GM19468 (cell line): Measurements from ENCODE around the gene FAM236D.
"Not testable (repeated sequence)": the region's sequence is repeated elsewhere in the genome, so short reads cannot be mapped to it uniquely, and the experiment has no call there.

Source experiments
- ATAC-seq: cut with Tn5 transposase; IDR thresholded peaks from one replicate; pipeline ENCODE4 v1.9.1; 2021; ENCODE audit warnings: mild to moderate bottlenecking, moderate library complexity, moderate number of reproducible peaks; ENCODE audit not compliant: unreplicated experiment; ENCODE audit errors: extremely low read depth

FAM236D gene

DNA sequence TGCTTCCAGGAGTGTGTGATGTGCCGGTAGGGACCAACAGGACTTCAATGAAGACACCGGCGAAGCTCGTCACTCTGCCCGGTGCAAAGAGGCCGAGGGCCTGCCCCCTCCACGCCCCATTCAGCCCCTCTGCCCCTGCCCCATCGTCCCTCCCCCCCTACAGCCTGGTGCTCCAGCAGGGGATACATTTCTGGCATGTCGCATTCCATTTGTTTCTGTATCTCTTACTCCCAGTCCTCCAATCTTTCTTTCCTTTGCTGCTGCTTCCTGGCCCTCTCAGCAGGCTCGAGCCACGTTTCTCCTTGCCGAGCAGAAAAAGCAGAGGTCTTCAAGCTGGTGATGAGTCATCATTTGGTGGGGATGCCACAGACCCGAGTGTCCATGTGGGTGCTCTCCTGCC lies at the start of gene FAM236D:
FAM236D (minus strand) TSS at position 101 of the 400 bp plus-strand sequence; CDS start at position 1, 100 bp downstream.
- ATAC-seq: not testable (repeated sequence)

DNA sequence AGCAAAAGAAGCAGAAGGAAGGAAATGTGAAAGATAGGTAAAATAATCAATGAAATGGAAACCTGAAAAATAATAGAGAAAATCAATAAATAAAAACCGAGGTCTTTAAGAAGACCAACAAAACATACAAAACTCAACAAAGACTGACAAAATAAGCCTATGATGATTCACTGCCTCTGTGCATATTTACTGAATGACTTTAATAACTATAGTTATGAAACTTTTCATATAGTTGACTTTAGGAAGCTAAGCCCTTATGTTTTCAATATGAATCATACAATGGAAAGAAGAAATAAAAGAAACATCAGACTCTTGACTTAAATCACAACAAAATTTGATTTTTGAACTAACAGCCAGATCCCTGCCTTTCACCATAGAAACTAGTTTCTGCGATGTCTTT lies 29.5 kb upstream of the FAM236D start:
- ATAC-seq: not testable (repeated sequence)

DNA sequence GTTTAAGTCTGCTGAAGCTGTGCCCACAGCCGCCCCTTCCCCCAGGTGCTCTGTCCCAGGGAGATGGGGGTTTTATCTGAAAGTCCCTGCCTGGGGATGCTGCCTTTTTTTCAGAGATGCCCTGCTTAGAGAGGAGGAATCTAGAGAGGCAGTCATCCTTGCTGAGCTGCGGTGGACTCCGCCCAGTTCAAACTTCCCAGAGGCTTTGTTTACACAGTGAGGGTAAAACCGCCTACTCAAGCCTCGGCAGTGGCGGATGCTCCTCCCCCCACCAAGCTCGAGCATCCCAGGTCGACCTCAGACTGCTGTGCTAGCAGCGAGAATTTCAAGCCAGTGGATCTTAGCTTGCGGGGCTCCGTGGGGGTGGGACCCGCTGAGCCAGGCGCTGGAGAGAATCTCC lies 22.7 kb upstream of the FAM236D start:
- not testable (repeated sequence) for ATAC-seq

DNA sequence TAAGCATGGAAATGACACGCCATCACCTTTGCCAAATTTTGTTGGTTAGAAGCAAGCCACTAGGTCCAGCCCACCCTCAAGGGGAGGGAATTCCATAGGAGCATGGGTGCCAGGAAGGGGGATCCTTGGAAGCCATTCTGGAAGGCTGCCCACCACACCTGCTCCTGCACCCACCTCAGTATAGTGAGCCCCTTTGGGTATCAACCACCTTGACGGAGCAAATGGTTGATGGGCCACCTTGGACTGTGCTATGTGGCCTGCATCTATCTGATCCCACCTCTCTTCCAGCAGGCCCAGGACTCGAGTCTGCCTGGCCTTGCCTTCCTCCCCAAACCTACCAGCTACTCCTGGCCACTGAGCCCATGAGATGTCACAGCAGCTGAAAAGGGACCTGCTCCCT lies 17.6 kb downstream of the FAM236D start:
- ATAC-seq: not testable (repeated sequence)

DNA sequence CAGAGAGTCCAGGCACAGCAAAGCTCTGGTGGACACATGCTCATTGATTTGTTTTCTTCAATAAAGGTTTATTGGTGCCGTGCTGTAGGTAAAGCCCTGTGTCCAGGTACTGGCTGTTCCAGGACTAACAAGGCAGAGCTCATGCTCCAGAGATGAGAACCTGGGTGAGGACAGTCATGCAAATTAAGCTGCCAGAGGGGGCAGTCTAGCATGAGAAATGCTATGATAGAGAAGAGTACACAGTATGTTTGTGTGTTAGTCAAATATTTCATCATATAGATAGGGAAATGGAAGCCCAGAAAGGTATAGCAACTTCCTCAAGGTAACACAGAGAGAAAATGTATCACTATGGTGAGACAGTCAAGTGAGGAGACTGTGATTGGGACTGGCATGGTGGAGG lies 19.9 kb downstream of the FAM236D start:
- ATAC-seq: not testable (repeated sequence)

DNA sequence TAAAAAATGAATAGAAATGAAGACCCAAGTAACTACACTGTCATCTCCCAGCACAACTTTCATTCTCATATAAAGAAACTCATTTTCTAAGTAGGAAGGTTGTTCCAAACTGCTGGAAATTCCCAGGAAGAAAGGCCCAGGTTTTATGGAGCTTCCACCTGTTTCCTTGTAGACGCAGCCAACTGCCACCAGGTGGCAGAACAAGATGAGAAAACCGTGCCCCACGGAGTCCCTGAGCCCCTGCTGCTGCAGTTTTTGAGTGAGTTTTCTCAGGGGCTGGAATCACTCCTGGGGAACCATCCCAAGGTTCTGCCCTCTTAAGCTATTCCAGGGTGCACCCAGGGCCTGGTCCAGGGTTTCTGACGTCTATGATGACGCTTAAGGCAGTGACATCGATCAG lies 24.0 kb downstream of the FAM236D start:
- not testable (repeated sequence) for ATAC-seq

DNA sequence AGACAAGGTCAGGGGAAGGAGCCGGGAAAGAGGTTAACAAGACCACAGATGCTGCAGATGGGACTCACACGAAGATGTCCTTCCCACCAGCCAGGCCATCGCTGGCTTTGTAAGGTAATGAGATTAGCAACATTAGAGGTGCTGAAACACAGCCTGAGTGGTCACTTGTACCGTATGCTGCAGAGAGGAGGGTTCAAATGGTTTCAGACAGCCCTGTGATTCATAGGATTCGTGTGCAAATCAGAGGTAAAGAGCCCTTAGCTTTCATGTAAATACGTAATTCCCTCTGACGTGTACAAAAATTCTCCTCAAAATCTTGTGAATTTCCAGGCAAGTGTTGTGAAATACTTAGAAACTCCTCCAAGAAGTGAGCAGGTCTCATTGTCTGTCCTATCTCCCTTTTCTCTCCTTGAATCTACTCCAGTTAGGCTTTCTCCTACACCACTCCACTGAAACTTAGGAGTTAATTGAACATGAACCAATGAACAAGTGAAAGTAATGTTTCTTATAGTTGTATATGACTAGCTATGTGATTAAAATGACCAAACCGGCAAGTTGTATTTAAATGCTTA lies 24.6 kb downstream of the FAM236D start:
- ATAC-seq: not testable (repeated sequence)

DNA sequence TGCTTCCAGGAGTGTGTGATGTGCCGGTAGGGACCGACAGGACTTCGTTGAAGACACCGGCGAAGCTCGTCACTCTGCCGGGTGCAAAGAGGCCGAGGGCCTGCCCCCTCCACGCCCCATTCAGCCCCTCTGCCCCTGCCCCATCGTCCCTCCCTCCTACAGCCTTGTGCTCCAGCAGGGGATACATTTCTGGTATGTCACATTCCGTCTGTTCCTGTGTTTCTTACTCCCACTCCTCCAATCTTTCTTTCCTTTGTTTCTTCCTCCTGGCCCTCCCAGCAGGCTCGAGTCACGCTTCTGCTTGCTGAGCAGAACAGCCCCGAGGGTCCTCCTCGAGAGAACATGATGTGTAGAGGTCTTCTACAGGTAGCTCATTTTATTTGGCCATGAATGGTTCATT lies 25.4 kb downstream of the FAM236D start, which contains the start of gene FAM236B:
FAM236B (minus strand) TSS at position 101 of the 400 bp plus-strand sequence; CDS start at position 1, 100 bp downstream.
- not testable (repeated sequence) for ATAC-seq

DNA sequence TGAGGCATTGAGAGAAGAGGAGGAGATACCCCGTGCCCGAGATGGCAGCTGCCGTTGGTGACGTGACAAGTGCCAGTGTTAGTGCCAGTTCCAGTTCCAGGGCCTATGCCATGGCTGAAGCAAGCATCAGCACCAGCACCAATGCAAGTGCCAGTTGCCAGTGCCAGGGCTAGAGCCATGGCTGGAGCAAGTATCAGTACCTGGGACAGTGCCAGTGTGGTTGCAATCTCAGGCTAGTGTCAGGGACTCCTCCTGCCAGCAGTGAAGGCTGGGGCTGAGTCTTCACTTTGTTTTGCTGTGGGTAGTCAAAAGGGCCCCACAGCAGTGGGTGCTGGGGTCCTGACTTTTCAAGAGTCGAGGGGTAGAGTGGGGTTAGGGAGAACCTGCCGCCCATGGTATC lies 29.9 kb downstream of the FAM236D start:
- ATAC-seq: not testable (repeated sequence)

DNA sequence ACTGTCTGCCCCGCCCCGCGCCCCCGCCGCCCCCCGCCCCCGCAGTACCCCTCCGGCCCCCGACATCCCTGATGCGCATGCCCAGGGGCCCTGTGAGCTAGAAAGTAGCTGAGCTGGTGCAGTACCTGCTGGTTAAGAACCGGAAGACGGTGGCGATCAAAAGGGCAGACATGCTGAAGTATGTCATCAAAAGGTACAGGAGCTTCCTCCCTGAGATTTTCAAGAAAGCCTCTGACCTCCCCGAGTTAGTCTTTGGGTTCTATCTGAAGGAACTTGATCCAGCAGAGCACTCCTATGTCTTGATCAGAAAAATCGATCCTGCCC lies 30.6 kb downstream of the FAM236D start:
- peak; percentile 52 for ATAC-seq

DNA sequence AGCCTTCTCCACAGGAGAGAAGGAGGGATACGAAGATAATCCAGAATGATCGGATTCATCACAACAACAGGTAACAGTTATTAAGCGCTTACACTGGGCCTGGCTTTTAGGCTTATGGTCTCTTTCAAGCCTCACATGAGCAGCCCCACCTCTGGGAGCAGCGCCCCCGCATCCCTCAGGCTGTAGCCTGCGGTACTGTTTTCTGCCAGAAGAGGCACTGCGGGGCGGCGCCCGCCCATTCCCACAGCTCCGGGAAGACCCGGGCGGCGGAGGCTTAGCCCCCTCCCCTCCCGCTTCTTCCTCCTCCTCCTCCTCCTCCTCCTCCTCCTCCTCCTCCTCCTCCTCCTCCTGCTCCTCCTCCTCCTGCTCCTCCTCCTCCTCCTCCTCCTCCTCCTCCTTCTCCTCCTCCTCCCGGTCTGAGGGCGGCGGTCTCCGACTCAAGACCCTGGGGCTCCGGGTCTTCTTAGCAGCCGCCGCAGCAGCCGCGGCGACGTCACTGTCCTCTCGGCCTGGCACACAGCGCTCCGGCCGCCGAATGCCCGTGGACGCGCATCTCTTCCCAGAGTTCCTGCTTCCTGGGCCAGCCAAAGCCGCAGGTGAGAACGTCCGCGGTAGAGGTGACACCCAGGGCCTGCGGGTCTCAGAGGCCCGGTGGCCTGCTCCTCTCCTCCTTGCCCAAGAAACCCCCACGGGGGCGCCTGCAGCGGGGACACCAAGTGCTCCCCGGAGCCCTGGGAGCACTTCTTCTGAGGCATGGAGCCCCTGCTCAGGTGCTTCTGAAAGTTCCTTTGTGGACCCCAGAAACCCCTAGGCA lies 31.1 kb downstream of the FAM236D start, which contains the start of gene DMRTC1B:
DMRTC1B (plus strand) TSS at position 238 of the 814 bp plus-strand sequence. CDS start 68,246 bp downstream, outside the sequence.
- peak; percentile 31 for ATAC-seq

DNA sequence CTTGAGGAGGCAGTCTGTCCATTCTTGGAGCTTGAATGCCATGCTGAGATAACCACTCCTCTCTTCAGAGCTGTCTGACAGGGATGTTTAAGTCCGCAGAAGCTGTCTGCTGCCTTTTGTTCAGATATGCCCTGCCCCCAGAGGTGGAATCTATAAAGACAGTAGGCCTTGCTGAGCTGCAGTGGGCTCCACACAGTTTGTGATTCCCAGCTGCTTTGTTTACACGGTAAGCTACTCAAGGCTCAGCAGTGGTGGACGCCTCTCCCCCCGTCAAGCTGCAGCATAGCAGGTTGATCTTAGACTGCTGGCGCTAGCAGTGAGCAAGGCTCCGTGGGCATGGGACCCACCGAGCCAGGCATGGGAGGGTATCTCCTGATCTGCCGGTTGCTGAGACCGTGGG lies 47.6 kb downstream of the FAM236D start:
- ATAC-seq: not testable (repeated sequence)
